Activated B cell treated with CpG ODN at 0.5 μM for 24 hours (primary cell): Measurements from ENCODE around the gene ATP6V1F. TPM values are rescaled to one million over a fixed set of nuclear protein-coding genes. Genes with fewer than 3 reads are reported as not detected.

Source experiments
- ATAC-seq: fragments of 200-7000 bp; cut with Tn5 transposase; one replicate; pipeline ENCODE4 v1.10.0; 2021; ENCODE audit warnings: low read depth, mild to moderate bottlenecking, moderate library complexity
- CTCF ChIA-PET: fragments of 350-600 bp; sonication (Branson Sonifier 250); formaldehyde crosslinking; loops from one replicate; lab custom pipeline; 2021; ENCODE audit warnings: antibody characterized with exemption; lab: Charles Lee
- POLR2A ChIA-PET: fragments of 350-600 bp; sonication (Branson Sonifier 250); formaldehyde crosslinking; loops from one replicate; lab custom pipeline; 2021; ENCODE audit warnings: antibody characterized with exemption; lab: Charles Lee
- DNase-seq: peaks from one replicate; pipeline ENCODE4 v3.0.0; 2022
- H3K27ac Mint-ChIP-seq: one replicate; pipeline ENCODE4 v1.8.0; 2020; ENCODE audit warnings: mixed read lengths
- H3K27me3 Mint-ChIP-seq: one replicate; pipeline ENCODE4 v1.8.0; 2021; ENCODE audit warnings: mixed read lengths
- H3K36me3 Mint-ChIP-seq: one replicate; pipeline ENCODE4 v1.8.0; 2021; ENCODE audit warnings: low read depth, mixed read lengths
- H3K4me1 Mint-ChIP-seq: one replicate; pipeline ENCODE4 v1.8.0; 2021; ENCODE audit warnings: mixed read lengths
- H3K4me3 Mint-ChIP-seq: one replicate; pipeline ENCODE4 v1.8.0; 2020; ENCODE audit warnings: mild to moderate bottlenecking, mixed read lengths
- H3K9me3 Mint-ChIP-seq: one replicate; pipeline ENCODE4 v1.8.0; 2020; ENCODE audit warnings: mixed read lengths
- CTCF ChIP-seq: fragments of 200-600 bp; IDR thresholded peaks from one replicate; pipeline ENCODE4 v1.8.0; 2022; ENCODE audit warnings: antibody characterized with exemption, mild to moderate bottlenecking
- intact Hi-C: fragments of 100-400 bp; cut with micrococcal nuclease; formaldehyde crosslinking; loops from one replicate; pipeline ENCODE4 v1.15.1; 2024
- total RNA-seq: library from RNA; stranded (reverse); gene quantifications from 2 replicates; pipeline ENCODE4 v1.2.3, GENCODE V29; 2022

The ATP6V1F gene
- total RNA-seq, 1 donor from 2014 or later = 100.0 TPM

- ATAC-seq (no peak), DNase-seq (no peak)
- H3K27ac Mint-ChIP-seq = no peak overlapping the region
- ChIA-PET CTCF (interaction anchor here (1.7 kb wide), 1 partner anchor 13 kb away, joined by 3 read pairs; no protein-coding TSS in a partner anchor), POLR2A (no interaction called here)
- H3K4me1 Mint-ChIP-seq = peaks cover 13% of the 10 kb centered on the region
- peak overlapping the region; percentile 15 for H3K4me3 Mint-ChIP-seq
- no peaks in the 10 kb centered on the region for H3K9me3 Mint-ChIP-seq
- TF ChIP-seq CTCF = no peak
- intact Hi-C loops = no loop called here
- H3K36me3 Mint-ChIP-seq = peaks cover 12% of the 10 kb centered on the region
- H3K27me3 Mint-ChIP-seq = peaks cover 8% of the 10 kb centered on the region
Observed at GRCh38 chr7:128871050-128871449, 8.4 kb downstream of the ATP6V1F start.

GRCh38 chr7:128872394-128872824 lies 9.8 kb downstream of the ATP6V1F start:
- Mint-ChIP-seq H3K9me3 (no peaks in the 10 kb centered on the region), H3K27ac (no peak overlapping the region), H3K4me3 (no peak overlapping the region), H3K27me3 (peaks cover 8% of the 10 kb centered on the region), H3K36me3 (no peaks in the 10 kb centered on the region), H3K4me1 (peaks cover 13% of the 10 kb centered on the region)
- intact Hi-C loops = no loop called here
- no peak for ATAC-seq
- ChIA-PET POLR2A (no interaction called here), CTCF (no interaction called here)
- no peak for TF ChIP-seq CTCF
- DNase-seq = no peak

GRCh38 chr7:128873234-128873633 lies 10.6 kb downstream of the ATP6V1F start:
- intact Hi-C loops = no loop called here
- Mint-ChIP-seq H3K36me3 (no peaks in the 10 kb centered on the region), H3K27ac (no peak overlapping the region), H3K4me1 (peaks cover 11% of the 10 kb centered on the region), H3K4me3 (no peak overlapping the region), H3K9me3 (no peaks in the 10 kb centered on the region), H3K27me3 (peaks cover 8% of the 10 kb centered on the region)
- POLR2A ChIA-PET = no interaction called here
- ATAC-seq (no peak), DNase-seq (no peak)
- TF ChIP-seq CTCF = no peak
- CTCF ChIA-PET = no interaction called here

- H3K4me1 Mint-ChIP-seq = peaks cover 6% of the 10 kb centered on the region
- ChIA-PET CTCF (interaction anchor here (0.6 kb wide), 1 partner anchor 12 kb away, joined by 3 read pairs; no protein-coding TSS in a partner anchor), POLR2A (interaction anchor here (0.5 kb wide), 1 partner anchor 210 kb away, joined by 3 read pairs; no protein-coding TSS in a partner anchor)
- no peak overlapping the region for H3K4me3 Mint-ChIP-seq
- DNase-seq (no peak), ATAC-seq (no peak)
- no peak overlapping the region for H3K27ac Mint-ChIP-seq
- no peaks in the 10 kb centered on the region for H3K36me3 Mint-ChIP-seq
- intact Hi-C loops = no loop called here
- no peaks in the 10 kb centered on the region for H3K9me3 Mint-ChIP-seq
- TF ChIP-seq CTCF = no peak
- peaks cover 8% of the 10 kb centered on the region for H3K27me3 Mint-ChIP-seq
Observed at GRCh38 chr7:128874140-128875031, 11.7 kb downstream of the ATP6V1F start.

- no peak for TF ChIP-seq CTCF
- H3K4me3 Mint-ChIP-seq = no peak overlapping the region
- DNase-seq (no peak), ATAC-seq (no peak)
- CTCF ChIA-PET = interaction anchor here (0.6 kb wide), 1 partner anchor 11 kb away, joined by 3 read pairs; no protein-coding TSS in a partner anchor
- peaks cover 4% of the 10 kb centered on the region for H3K27me3 Mint-ChIP-seq
- no peaks in the 10 kb centered on the region for H3K9me3 Mint-ChIP-seq
- no peak overlapping the region for H3K27ac Mint-ChIP-seq
- H3K36me3 Mint-ChIP-seq = no peaks in the 10 kb centered on the region
- POLR2A ChIA-PET = interaction anchor here (0.9 kb wide), 1 partner anchor 13 kb away, joined by 3 read pairs; the partner anchor contains the start of gene ATP6V1F
- H3K4me1 Mint-ChIP-seq = peaks cover under 1% of the 10 kb centered on the region
- intact Hi-C loops = no loop called here
Observed at GRCh38 chr7:128875523-128875948, 12.9 kb downstream of the ATP6V1F start.
